ENCODE measurements around the gene SEPTIN12.

DNA sequence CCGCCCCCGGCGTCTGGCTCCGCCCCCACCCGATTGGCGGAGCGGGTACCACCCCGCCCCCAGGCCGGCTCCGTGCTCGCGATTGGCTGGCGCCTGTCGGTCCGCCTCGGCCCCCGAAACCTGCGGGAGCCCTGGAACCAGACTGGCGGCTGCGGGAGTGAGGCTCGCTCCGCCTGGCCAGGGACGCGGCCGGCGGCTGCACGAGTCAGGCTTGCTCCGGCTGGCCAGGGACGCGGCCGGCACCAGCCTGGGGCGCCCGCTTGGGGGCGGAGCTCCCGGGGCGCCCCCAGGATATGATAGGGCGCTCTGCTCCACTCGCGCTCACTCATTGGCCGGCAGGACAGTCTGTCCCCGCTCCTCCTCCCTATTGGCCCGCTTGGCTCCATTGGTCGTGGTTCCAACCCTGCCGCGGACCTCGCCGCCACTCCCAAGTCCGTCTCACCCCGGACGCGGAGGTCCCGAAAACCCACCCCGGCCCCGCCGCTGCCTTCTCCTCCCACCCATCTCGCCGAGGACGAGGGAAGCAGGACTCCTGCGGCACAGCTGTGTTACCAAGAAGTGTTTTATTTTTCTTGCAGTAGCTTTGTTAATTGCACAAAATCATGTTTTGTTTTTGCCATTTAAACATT is 14.6 kb upstream of the SEPTIN12 start:
- TF ChIP-seq, protein P1, sequence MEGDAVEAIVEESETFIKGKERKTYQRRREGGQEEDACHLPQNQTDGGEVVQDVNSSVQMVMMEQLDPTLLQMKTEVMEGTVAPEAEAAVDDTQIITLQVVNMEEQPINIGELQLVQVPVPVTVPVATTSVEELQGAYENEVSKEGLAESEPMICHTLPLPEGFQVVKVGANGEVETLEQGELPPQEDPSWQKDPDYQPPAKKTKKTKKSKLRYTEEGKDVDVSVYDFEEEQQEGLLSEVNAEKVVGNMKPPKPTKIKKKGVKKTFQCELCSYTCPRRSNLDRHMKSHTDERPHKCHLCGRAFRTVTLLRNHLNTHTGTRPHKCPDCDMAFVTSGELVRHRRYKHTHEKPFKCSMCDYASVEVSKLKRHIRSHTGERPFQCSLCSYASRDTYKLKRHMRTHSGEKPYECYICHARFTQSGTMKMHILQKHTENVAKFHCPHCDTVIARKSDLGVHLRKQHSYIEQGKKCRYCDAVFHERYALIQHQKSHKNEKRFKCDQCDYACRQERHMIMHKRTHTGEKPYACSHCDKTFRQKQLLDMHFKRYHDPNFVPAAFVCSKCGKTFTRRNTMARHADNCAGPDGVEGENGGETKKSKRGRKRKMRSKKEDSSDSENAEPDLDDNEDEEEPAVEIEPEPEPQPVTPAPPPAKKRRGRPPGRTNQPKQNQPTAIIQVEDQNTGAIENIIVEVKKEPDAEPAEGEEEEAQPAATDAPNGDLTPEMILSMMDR (IDR thresholded peaks at IDR 0.05; ENCODE audit: low read depth, low read length, missing input control): no peak
- no peak for TF ChIP-seq YY1 (IDR thresholded peaks at IDR 0.05)
- TF ChIP-seq, protein P2, sequence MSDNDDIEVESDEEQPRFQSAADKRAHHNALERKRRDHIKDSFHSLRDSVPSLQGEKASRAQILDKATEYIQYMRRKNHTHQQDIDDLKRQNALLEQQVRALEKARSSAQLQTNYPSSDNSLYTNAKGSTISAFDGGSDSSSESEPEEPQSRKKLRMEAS (IDR thresholded peaks at IDR 0.05): no peak
- no peak for TF ChIP-seq JUND (IDR thresholded peaks at IDR 0.05)
- TF ChIP-seq, protein P3, sequence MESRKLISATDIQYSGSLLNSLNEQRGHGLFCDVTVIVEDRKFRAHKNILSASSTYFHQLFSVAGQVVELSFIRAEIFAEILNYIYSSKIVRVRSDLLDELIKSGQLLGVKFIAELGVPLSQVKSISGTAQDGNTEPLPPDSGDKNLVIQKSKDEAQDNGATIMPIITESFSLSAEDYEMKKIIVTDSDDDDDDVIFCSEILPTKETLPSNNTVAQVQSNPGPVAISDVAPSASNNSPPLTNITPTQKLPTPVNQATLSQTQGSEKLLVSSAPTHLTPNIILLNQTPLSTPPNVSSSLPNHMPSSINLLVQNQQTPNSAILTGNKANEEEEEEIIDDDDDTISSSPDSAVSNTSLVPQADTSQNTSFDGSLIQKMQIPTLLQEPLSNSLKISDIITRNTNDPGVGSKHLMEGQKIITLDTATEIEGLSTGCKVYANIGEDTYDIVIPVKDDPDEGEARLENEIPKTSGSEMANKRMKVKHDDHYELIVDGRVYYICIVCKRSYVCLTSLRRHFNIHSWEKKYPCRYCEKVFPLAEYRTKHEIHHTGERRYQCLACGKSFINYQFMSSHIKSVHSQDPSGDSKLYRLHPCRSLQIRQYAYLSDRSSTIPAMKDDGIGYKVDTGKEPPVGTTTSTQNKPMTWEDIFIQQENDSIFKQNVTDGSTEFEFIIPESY (IDR thresholded peaks at IDR 0.05): no peak
- TF ChIP-seq GABPA (IDR thresholded peaks at IDR 0.05 in 1 of 2, conservative IDR thresholded peaks at IDR 0.05 in 1 of 2): no peak
- TF ChIP-seq HNF4G (IDR thresholded peaks at IDR 0.05): no peak
- TF ChIP-seq RAD21 (IDR thresholded peaks at IDR 0.05): no peak
- no peak for TF ChIP-seq TAF1 (conservative IDR thresholded peaks at IDR 0.05)
- TF ChIP-seq, protein P4, sequence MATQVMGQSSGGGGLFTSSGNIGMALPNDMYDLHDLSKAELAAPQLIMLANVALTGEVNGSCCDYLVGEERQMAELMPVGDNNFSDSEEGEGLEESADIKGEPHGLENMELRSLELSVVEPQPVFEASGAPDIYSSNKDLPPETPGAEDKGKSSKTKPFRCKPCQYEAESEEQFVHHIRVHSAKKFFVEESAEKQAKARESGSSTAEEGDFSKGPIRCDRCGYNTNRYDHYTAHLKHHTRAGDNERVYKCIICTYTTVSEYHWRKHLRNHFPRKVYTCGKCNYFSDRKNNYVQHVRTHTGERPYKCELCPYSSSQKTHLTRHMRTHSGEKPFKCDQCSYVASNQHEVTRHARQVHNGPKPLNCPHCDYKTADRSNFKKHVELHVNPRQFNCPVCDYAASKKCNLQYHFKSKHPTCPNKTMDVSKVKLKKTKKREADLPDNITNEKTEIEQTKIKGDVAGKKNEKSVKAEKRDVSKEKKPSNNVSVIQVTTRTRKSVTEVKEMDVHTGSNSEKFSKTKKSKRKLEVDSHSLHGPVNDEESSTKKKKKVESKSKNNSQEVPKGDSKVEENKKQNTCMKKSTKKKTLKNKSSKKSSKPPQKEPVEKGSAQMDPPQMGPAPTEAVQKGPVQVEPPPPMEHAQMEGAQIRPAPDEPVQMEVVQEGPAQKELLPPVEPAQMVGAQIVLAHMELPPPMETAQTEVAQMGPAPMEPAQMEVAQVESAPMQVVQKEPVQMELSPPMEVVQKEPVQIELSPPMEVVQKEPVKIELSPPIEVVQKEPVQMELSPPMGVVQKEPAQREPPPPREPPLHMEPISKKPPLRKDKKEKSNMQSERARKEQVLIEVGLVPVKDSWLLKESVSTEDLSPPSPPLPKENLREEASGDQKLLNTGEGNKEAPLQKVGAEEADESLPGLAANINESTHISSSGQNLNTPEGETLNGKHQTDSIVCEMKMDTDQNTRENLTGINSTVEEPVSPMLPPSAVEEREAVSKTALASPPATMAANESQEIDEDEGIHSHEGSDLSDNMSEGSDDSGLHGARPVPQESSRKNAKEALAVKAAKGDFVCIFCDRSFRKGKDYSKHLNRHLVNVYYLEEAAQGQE (IDR thresholded peaks at IDR 0.05): no peak
- no peak for TF ChIP-seq FOXA1 (IDR thresholded peaks at IDR 0.05)
- TF ChIP-seq, protein P5, sequence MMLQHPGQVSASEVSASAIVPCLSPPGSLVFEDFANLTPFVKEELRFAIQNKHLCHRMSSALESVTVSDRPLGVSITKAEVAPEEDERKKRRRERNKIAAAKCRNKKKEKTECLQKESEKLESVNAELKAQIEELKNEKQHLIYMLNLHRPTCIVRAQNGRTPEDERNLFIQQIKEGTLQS (IDR thresholded peaks at IDR 0.05): no peak
